Pancreas (tissue), 10 donors: ENCODE measurements around the gene FRS3. TPM values are rescaled to one million over a fixed set of nuclear protein-coding genes. Genes with fewer than 3 reads are reported as not detected.

Source experiments
- ATAC-seq, 4 donors: fragments of 200-7000 bp; cut with Tn5 transposase; one replicate each; pipeline versions ENCODE4 v1.8.0 to v1.9.1; 2020; ENCODE audit warnings: mild to moderate bottlenecking in 4 of 4, moderate library complexity in 4 of 4
- DNase-seq, 6 donors: peaks; one replicate each; pipeline ENCODE4 v3.0.0-alpha.2; 2020
- FAIRE-seq: peaks from 2 replicates; lab custom pipeline; 2012; peaks lifted over from hg19 to GRCh38; lab: Jason Lieb, UNC
- H3K27ac ChIP-seq, 4 donors: fragments of 200-600 bp; sonication (generic); 1 replicate in 3 of 4; 2 replicates in 1 of 4; pipeline versions ENCODE4 v1.5.0 to v1.8.0; 2020
- H3K27me3 ChIP-seq, 4 donors: fragments of 200-600 bp; one replicate each; pipeline ENCODE4 v1.8.0; 2021
- H3K36me3 ChIP-seq, 3 donors: fragments of 200-600 bp; sonication (generic) in 1 of 3; one replicate each; pipeline versions ENCODE4 v1.5.0 to v1.8.0; 2020 to 2021
- H3K4me1 ChIP-seq, 3 donors: fragments of 200-600 bp; one replicate each; pipeline ENCODE4 v1.8.0; 2021
- H3K4me3 ChIP-seq, 4 donors: fragments of 200-600 bp; sonication (generic) in 2 of 4; one replicate each; pipeline versions ENCODE4 v1.5.0 to v1.8.0; 2020 to 2021
- H3K9me3 ChIP-seq, 4 donors: fragments of 200-600 bp; one replicate each; pipeline ENCODE4 v1.8.0; 2021
- CTCF ChIP-seq, 4 donors: fragments of 200-600 bp; sonication (generic) in 3 of 4; IDR thresholded peaks; one replicate each; pipeline versions ENCODE4 v1.5.0 to v1.8.0; 2021; ENCODE audit warnings: antibody characterized with exemption in 4 of 4
- WGBS, 2 donors: extraction: QIAGEN DNeasy Blood & Tissue Kit; methylation state at CpG; one replicate each; pipeline ENCODE4 v1.1.7; 2013; 5-methylcytosine and 5-hydroxymethylcytosine counted together
- intact Hi-C, 3 donors: fragments of 100-400 bp; cut with DNase I; formaldehyde crosslinking; loops; one replicate each; pipeline versions ENCODE4 v1.11.1 to v1.14.2; 2022
- polyA plus RNA-seq, 2 donors: library from polyadenylated mRNA; stranded (reverse); fragments of 200-250 nt; gene quantifications; one replicate each; pipeline ENCODE4 v1.2.3, GENCODE V29; 2013
- total RNA-seq, 6 donors: library from RNA; stranded (reverse); fragmentation: NEBNext Ultra II Directional in 4 of 6; extraction: Animal tissue kit (Norgen Biotek cat#: 25700) in 4 of 6; gene quantifications; one replicate each; pipeline versions ENCODE4 v1.2.1 to v1.2.4, GENCODE V29; 2021 to 2023
- donor health status: healthy with polysubstance abuse.
- donor health status: DM: no; HTN: no; CAD: no; lungs with moderate emphysema.
- donor health status: DM: no; HTN: no; CAD: no.
- donor health status: control.
- donor health status: control.
- donor health status: Bipolar disorder and iron deficiency.
- donor health status: DM: yes; HTN: yes; CAD: no.
- donor health status: DM: no; HTN: no; CAD: no.
- donor health status: DM: no; HTN: no; CAD: no.
- donor health status: DM: yes; HTN: yes; CAD: no.

The FRS3 gene
- total and polyA plus RNA-seq, 8 donors = 2.1 to 7.8 (median 3.7) TPM

- WGBS, 2 donors = 84 to 87% methylated on average over 4 of the region's 4 CpGs
- FAIRE-seq = no peak
- intact Hi-C loops = no loop called here
Observed at GRCh38 chr6:41791984-41792383, 12.3 kb upstream of the FRS3 start.

DNA sequence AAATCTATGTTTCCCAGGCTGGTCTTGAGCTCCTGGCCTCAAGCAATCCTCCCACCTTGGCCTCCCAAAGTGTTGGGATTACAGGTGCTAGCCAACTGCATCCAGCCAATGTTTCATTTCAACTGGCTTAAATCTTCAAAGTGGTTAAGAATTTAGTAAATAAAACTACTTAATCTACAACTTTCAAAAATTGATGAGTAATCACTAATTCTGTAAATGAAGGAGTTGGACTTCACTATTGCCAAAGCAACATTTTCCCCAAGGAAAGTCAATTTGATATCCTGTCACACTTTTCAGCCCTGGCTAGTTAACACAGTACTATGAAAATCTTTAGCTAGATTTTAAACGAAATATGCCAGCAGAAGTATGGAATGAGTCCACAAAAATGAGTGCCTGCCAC, 11.6 kb upstream of the FRS3 start:
- no peak for TF ChIP-seq CTCF (IDR thresholded peaks at IDR 0.05)
- Histone ChIP-seq H3K27me3 (no peaks in the 10 kb centered on the region), H3K36me3 (peaks cover 0 to 9% (median 3%) of the 10 kb centered on the region in 3 donors), H3K4me3 (no peak overlapping the region), H3K4me1 (peaks cover 0 to 5% (median 4%) of the 10 kb centered on the region in 3 donors), H3K27ac (no peak overlapping the region), H3K9me3 (no peaks in the 10 kb centered on the region)
- FAIRE-seq (no peak), ATAC-seq (no peak), DNase-seq (no peak)
- WGBS, 2 donors = 54% methylated on average over 1 of the region's 1 CpG
- intact Hi-C loops = no loop called here

More at GRCh38 chr6:41791984-41792383, 12.3 kb upstream of the FRS3 start:
- no peak for ATAC-seq
- Histone ChIP-seq H3K4me3 (no peak overlapping the region), H3K4me1 (peaks cover 0 to 5% (median 4%) of the 10 kb centered on the region in 3 donors), H3K27me3 (no peaks in the 10 kb centered on the region), H3K9me3 (no peaks in the 10 kb centered on the region), H3K36me3 (peaks cover 0 to 9% (median 3%) of the 10 kb centered on the region in 3 donors), H3K27ac (no peak overlapping the region)
- TF ChIP-seq CTCF (IDR thresholded peaks at IDR 0.05) = no peak
- no peak for DNase-seq

- peaks cover 9 to 14% (median 11%) of the 10 kb centered on the region in 3 donors for H3K4me1 ChIP-seq
- no peak for ATAC-seq
- peaks cover 0 to 9% (median 3%) of the 10 kb centered on the region in 3 donors for H3K36me3 ChIP-seq
- FAIRE-seq = no peak
- intact Hi-C loops = no loop called here
- H3K27me3 ChIP-seq = no peaks in the 10 kb centered on the region
- TF ChIP-seq CTCF (IDR thresholded peaks at IDR 0.05) = no peak
- no peak for DNase-seq
- H3K27ac ChIP-seq = no peak overlapping the region
- H3K9me3 ChIP-seq = no peaks in the 10 kb centered on the region
- H3K4me3 ChIP-seq = no peak overlapping the region
- 100% methylated on average over 1 of the region's 1 CpG for WGBS, 2 donors
Observed at GRCh38 chr6:41790045-41790444, 10.3 kb upstream of the FRS3 start.

DNA sequence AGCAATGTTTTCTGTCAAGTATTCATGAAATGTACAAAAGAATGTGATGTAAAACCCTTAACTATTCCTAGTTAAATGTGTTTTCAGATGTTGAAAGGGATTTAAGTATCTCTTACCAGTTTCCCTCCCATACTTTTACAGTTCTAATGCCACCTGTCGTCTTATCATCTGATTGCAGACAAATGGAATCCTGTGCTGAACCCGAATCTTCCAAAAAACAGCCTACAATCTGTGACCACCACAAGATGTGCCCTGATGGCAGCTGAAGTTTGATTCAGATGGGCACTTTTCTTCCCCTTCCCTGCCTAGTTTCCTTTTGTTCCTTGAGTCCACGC, 9.7 kb upstream of the FRS3 start:
- Histone ChIP-seq H3K27me3 (no peaks in the 10 kb centered on the region), H3K4me3 (no peak overlapping the region), H3K9me3 (no peaks in the 10 kb centered on the region), H3K4me1 (peaks cover 9 to 14% (median 11%) of the 10 kb centered on the region in 3 donors), H3K27ac (no peak overlapping the region), H3K36me3 (peaks cover 0 to 9% (median 3%) of the 10 kb centered on the region in 3 donors)
- intact Hi-C loops = loop anchor here in 2 of 3 donors (10.0 kb wide), 2 partner anchors 145 to 255 kb away; no protein-coding TSS in a partner anchor
- no peak for TF ChIP-seq CTCF (IDR thresholded peaks at IDR 0.05)
- FAIRE-seq (no peak), ATAC-seq (no peak), DNase-seq (no peak)
- WGBS, 2 donors = 69 to 72% methylated on average over 3 of the region's 3 CpGs

- H3K27ac ChIP-seq = peak within 1 kb of the TSS; percentile 86 to 93 (median 92)
- peaks cover 9 to 14% (median 11%) of the 10 kb centered on the region in 3 donors for H3K4me1 ChIP-seq
- WGBS, 2 donors = 0% methylated on average over 55 of the region's 55 CpGs
- peak; percentile 91 to 97 (median 95) for TF ChIP-seq CTCF (IDR thresholded peaks at IDR 0.05)
- intact Hi-C loops = loop anchor here in 2 of 3 donors (10.0 kb wide), 2 partner anchors 147 to 257 kb away; no protein-coding TSS in a partner anchor
- ATAC-seq (peak; percentile 88 to 94 (median 90)), FAIRE-seq (no peak), DNase-seq (peak; percentile 92 to 99 (median 96))
- peaks cover 0 to 9% (median 3%) of the 10 kb centered on the region in 3 donors for H3K36me3 ChIP-seq
- no peaks in the 10 kb centered on the region for H3K9me3 ChIP-seq
- no peaks in the 10 kb centered on the region for H3K27me3 ChIP-seq
- H3K4me3 ChIP-seq = peak within 1 kb of the TSS; percentile 61 to 93 (median 82)
Observed at GRCh38 chr6:41787219-41787917, 7.7 kb upstream of the FRS3 start, which contains the start of gene TOMM6. TOMM6 (plus strand) TSS chr6:41787694; CDS start chr6:41787698, 4 bp downstream.
